Measurements from ENCODE around the gene C5orf15. TPM values are rescaled to one million over a fixed set of nuclear protein-coding genes. Genes with fewer than 3 reads are reported as not detected.

The C5orf15 gene
- total and polyA plus RNA-seq, 2 experiments from 2014 or later = 37.7 to 61.4 TPM

DNA sequence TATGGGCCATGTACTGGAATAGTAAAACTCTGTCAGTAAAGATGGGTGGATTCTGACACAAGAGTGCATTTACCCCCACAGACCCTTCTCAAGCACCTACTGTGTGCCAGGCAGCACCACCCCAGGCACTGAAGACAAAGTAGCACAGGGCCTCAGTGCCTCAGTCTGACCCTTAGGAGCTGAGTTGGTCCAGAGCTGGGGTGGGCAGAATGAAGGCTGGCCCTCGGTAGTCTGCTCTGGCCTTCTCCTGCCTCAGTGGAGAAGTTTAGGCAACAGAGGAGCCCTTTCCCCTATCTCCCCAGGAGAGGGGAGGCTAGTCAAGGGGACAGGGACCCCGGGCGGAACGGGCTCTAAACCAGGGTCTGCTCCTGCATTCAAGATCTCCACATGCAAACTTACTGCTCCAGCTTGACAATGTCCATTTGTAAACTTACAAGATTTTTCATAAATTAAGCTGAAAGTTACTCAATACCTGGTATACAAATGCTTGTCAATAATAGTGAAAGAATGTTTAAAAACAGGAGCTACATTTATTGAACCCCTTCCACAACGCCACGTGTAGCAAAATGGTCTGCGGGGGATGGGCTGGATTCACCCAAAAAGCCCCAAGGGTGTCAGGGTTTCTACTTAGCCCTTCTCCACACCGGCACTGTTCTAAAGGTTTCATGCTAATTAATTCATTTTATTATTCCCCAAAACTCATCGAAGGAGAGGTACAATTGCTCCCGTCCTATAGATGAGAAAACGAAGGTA, 34.8 kb upstream of the C5orf15 start:
- Mint-ChIP-seq H3K4me3 (peak overlapping the region; percentile 95), H3K9me3 (no peaks in the 10 kb centered on the region), H3K36me3 (ENCODE audit: low read depth) (peaks cover 17% of the 10 kb centered on the region), H3K27ac (peak overlapping the region; percentile 82), H3K4me1 (peaks cover 47% of the 10 kb centered on the region), H3K27me3 (ENCODE audit: insufficient read depth, low read depth, poor library complexity) (peaks cover 20% of the 10 kb centered on the region)
- H3K4me1 ChIP-seq (ENCODE audit: insufficient read depth) = peaks cover 25% of the 10 kb centered on the region
- H3F3A ChIP-seq (replicated peaks; ENCODE audit: low read depth) = peaks cover 8% of the 10 kb centered on the region
- ATAC-seq (no peak), DNase-seq (ENCODE audit: low spot score) (peak; percentile 32)
- 0 out of 2 replicates have a peak overlapping the region, but pooled peaks have one; percentile 28 for H2AFZ ChIP-seq
- no peak overlapping the region for H3K27ac ChIP-seq (ENCODE audit: low read depth)
- H3K4me2 ChIP-seq = peak overlapping the region; percentile 85
- peaks cover 5% of the 10 kb centered on the region; the same call in 1 of the 2 replicates for H3K36me3 ChIP-seq (ENCODE audit: insufficient read depth)
- H3K27me3 ChIP-seq (ENCODE audit: insufficient read depth) = no peaks in the 10 kb centered on the region
- TF ChIP-seq, protein P1, sequence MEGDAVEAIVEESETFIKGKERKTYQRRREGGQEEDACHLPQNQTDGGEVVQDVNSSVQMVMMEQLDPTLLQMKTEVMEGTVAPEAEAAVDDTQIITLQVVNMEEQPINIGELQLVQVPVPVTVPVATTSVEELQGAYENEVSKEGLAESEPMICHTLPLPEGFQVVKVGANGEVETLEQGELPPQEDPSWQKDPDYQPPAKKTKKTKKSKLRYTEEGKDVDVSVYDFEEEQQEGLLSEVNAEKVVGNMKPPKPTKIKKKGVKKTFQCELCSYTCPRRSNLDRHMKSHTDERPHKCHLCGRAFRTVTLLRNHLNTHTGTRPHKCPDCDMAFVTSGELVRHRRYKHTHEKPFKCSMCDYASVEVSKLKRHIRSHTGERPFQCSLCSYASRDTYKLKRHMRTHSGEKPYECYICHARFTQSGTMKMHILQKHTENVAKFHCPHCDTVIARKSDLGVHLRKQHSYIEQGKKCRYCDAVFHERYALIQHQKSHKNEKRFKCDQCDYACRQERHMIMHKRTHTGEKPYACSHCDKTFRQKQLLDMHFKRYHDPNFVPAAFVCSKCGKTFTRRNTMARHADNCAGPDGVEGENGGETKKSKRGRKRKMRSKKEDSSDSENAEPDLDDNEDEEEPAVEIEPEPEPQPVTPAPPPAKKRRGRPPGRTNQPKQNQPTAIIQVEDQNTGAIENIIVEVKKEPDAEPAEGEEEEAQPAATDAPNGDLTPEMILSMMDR (conservative IDR thresholded peaks at IDR 0.05; ENCODE audit: low read depth in 2 of 2) = no peak
- TF ChIP-seq, protein P2, sequence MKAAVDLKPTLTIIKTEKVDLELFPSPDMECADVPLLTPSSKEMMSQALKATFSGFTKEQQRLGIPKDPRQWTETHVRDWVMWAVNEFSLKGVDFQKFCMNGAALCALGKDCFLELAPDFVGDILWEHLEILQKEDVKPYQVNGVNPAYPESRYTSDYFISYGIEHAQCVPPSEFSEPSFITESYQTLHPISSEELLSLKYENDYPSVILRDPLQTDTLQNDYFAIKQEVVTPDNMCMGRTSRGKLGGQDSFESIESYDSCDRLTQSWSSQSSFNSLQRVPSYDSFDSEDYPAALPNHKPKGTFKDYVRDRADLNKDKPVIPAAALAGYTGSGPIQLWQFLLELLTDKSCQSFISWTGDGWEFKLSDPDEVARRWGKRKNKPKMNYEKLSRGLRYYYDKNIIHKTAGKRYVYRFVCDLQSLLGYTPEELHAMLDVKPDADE (IDR thresholded peaks at IDR 0.05) = no peak
- no peak for TF ChIP-seq ZNF331 (CRISPR knock-in tag; IDR thresholded peaks at IDR 0.05; ENCODE audit: low read depth)
- no peak for TF ChIP-seq STAT1 (IDR thresholded peaks at IDR 0.05; ENCODE audit: unreplicated experiment)
- no peak for TF ChIP-seq ZNF114 (CRISPR knock-in tag; IDR thresholded peaks at IDR 0.05)
- TF ChIP-seq CREB1 (CRISPR knock-in tag; IDR thresholded peaks at IDR 0.05; ENCODE audit: low read depth) = no peak
- TF ChIP-seq, protein P3, sequence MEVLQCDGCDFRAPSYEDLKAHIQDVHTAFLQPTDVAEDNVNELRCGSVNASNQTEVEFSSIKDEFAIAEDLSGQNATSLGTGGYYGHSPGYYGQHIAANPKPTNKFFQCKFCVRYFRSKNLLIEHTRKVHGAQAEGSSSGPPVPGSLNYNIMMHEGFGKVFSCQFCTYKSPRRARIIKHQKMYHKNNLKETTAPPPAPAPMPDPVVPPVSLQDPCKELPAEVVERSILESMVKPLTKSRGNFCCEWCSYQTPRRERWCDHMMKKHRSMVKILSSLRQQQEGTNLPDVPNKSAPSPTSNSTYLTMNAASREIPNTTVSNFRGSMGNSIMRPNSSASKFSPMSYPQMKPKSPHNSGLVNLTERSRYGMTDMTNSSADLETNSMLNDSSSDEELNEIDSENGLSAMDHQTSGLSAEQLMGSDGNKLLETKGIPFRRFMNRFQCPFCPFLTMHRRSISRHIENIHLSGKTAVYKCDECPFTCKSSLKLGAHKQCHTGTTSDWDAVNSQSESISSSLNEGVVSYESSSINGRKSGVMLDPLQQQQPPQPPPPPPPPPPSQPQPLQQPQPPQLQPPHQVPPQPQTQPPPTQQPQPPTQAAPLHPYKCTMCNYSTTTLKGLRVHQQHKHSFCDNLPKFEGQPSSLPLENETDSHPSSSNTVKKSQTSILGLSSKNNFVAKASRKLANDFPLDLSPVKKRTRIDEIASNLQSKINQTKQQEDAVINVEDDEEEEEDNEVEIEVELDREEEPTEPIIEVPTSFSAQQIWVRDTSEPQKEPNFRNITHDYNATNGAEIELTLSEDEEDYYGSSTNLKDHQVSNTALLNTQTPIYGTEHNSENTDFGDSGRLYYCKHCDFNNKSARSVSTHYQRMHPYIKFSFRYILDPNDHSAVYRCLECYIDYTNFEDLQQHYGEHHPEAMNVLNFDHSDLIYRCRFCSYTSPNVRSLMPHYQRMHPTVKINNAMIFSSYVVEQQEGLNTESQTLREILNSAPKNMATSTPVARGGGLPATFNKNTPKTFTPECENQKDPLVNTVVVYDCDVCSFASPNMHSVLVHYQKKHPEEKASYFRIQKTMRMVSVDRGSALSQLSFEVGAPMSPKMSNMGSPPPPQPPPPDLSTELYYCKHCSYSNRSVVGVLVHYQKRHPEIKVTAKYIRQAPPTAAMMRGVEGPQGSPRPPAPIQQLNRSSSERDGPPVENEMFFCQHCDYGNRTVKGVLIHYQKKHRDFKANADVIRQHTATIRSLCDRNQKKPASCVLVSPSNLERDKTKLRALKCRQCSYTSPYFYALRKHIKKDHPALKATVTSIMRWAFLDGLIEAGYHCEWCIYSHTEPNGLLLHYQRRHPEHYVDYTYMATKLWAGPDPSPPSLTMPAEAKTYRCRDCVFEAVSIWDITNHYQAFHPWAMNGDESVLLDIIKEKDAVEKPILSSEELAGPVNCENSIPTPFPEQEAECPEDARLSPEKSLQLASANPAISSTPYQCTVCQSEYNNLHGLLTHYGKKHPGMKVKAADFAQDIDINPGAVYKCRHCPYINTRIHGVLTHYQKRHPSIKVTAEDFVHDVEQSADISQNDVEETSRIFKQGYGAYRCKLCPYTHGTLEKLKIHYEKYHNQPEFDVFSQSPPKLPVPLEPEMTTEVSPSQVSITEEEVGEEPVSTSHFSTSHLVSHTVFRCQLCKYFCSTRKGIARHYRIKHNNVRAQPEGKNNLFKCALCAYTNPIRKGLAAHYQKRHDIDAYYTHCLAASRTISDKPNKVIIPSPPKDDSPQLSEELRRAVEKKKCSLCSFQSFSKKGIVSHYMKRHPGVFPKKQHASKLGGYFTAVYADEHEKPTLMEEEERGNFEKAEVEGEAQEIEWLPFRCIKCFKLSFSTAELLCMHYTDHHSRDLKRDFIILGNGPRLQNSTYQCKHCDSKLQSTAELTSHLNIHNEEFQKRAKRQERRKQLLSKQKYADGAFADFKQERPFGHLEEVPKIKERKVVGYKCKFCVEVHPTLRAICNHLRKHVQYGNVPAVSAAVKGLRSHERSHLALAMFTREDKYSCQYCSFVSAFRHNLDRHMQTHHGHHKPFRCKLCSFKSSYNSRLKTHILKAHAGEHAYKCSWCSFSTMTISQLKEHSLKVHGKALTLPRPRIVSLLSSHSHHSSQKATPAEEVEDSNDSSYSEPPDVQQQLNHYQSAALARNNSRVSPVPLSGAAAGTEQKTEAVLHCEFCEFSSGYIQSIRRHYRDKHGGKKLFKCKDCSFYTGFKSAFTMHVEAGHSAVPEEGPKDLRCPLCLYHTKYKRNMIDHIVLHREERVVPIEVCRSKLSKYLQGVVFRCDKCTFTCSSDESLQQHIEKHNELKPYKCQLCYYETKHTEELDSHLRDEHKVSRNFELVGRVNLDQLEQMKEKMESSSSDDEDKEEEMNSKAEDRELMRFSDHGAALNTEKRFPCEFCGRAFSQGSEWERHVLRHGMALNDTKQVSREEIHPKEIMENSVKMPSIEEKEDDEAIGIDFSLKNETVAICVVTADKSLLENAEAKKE (CRISPR knock-in tag; IDR thresholded peaks at IDR 0.05) = no peak
- TF ChIP-seq NANOG (IDR thresholded peaks at IDR 0.05; ENCODE audit: borderline replicate concordance) = no peak
- TF ChIP-seq EZH2phosphoT487 (IDR thresholded peaks at IDR 0.05; ENCODE audit: unreplicated experiment) = no peak
- no peak for TF ChIP-seq POLR2AphosphoS5 (IDR thresholded peaks at IDR 0.05; ENCODE audit: low read depth)
- TF ChIP-seq, protein P4, sequence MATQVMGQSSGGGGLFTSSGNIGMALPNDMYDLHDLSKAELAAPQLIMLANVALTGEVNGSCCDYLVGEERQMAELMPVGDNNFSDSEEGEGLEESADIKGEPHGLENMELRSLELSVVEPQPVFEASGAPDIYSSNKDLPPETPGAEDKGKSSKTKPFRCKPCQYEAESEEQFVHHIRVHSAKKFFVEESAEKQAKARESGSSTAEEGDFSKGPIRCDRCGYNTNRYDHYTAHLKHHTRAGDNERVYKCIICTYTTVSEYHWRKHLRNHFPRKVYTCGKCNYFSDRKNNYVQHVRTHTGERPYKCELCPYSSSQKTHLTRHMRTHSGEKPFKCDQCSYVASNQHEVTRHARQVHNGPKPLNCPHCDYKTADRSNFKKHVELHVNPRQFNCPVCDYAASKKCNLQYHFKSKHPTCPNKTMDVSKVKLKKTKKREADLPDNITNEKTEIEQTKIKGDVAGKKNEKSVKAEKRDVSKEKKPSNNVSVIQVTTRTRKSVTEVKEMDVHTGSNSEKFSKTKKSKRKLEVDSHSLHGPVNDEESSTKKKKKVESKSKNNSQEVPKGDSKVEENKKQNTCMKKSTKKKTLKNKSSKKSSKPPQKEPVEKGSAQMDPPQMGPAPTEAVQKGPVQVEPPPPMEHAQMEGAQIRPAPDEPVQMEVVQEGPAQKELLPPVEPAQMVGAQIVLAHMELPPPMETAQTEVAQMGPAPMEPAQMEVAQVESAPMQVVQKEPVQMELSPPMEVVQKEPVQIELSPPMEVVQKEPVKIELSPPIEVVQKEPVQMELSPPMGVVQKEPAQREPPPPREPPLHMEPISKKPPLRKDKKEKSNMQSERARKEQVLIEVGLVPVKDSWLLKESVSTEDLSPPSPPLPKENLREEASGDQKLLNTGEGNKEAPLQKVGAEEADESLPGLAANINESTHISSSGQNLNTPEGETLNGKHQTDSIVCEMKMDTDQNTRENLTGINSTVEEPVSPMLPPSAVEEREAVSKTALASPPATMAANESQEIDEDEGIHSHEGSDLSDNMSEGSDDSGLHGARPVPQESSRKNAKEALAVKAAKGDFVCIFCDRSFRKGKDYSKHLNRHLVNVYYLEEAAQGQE (IDR thresholded peaks at IDR 0.05; ENCODE audit: unreplicated experiment) = no peak
- TF ChIP-seq EZH2 (IDR thresholded peaks at IDR 0.05; ENCODE audit: low read depth, unreplicated experiment) = no peak
- no peak for TF ChIP-seq JUNB (IDR thresholded peaks at IDR 0.05; ENCODE audit: unreplicated experiment)
- peak overlapping the region; percentile 93 for H3K4me3 ChIP-seq
- H4K20me1 ChIP-seq (replicated peaks; ENCODE audit: insufficient read depth) = peaks cover 50% of the 10 kb centered on the region
- H3K9me2 ChIP-seq (ENCODE audit: insufficient read depth) = no peaks in the 10 kb centered on the region
- peaks cover 60% of the 10 kb centered on the region for H3K79me2 ChIP-seq (replicated peaks; ENCODE audit: insufficient read depth)
